SU-DHL-6 (cell line): Measurements from ENCODE around the gene LEMD3.

Experiments
- H2AFZ ChIP-seq: fragments of 200-600 bp; sonication (generic); 2 replicates; pipeline ENCODE4 v1.6.1; 2014; ENCODE audit warnings: low read depth, mild to moderate bottlenecking, moderate library complexity, mixed read lengths, antibody characterized with exemption, low read length; ENCODE audit not compliant: severe bottlenecking
- H3F3A ChIP-seq: fragments of 200-600 bp; shearing (Covaris generic); 2 replicates; pipeline ENCODE4 v1.6.0; 2016; ENCODE audit warnings: antibody characterized with exemption, mild to moderate bottlenecking; ENCODE audit not compliant: insufficient read depth
- H3K27ac ChIP-seq: fragments of 200-600 bp; sonication (generic); 2 replicates; pipeline ENCODE4 v1.5.1; 2016; ENCODE audit warnings: low read depth, mild to moderate bottlenecking, low read length, moderate library complexity, mixed read lengths
- H3K27me3 ChIP-seq: fragments of 200-600 bp; sonication (generic), shearing (Covaris generic); 2 replicates; pipeline ENCODE4 v1.6.0; 2014; ENCODE audit warnings: mild to moderate bottlenecking, low read length
- H3K36me3 ChIP-seq: fragments of 200-600 bp; sonication (generic); 2 replicates; pipeline ENCODE4 v1.6.1; 2014; ENCODE audit warnings: mild to moderate bottlenecking, low read length, mixed read lengths
- H3K4me2 ChIP-seq: fragments of 300-600, 200-600 bp; shearing (Covaris generic), sonication (generic); 2 replicates; pipeline ENCODE4 v1.6.0; 2014; ENCODE audit warnings: low read length, low read depth, mild to moderate bottlenecking; ENCODE audit not compliant: poor library complexity, severe bottlenecking
- H3K4me3 ChIP-seq: fragments of 200-600 bp; sonication (generic); 2 replicates; pipeline ENCODE4 v1.5.1; 2014; ENCODE audit warnings: antibody characterized with exemption, low read length, mild to moderate bottlenecking, mixed read lengths; ENCODE audit not compliant: insufficient read depth, poor library complexity, severe bottlenecking
- H3K79me2 ChIP-seq: fragments of 200-600 bp; sonication (generic); 2 replicates; pipeline ENCODE4 v1.6.1; 2014; ENCODE audit warnings: mild to moderate bottlenecking, low read length, moderate library complexity; ENCODE audit not compliant: insufficient read depth
- H3K9ac ChIP-seq: fragments of 200-600 bp; sonication (generic); 2 replicates; pipeline ENCODE4 v1.7.0; 2014; ENCODE audit warnings: mild to moderate bottlenecking, low read length
- H3K9me2 ChIP-seq: fragments of 200-600 bp; sonication (generic); replicated peaks from 2 replicates; pipeline ENCODE4 v1.6.1; 2014; ENCODE audit warnings: low read length; ENCODE audit not compliant: insufficient read depth
- H3K9me3 ChIP-seq: fragments of 200-600 bp; sonication (generic); 2 replicates; pipeline ENCODE4 v1.6.1; 2014; ENCODE audit warnings: low read length, mixed read lengths; ENCODE audit not compliant: insufficient read depth
- H4K20me1 ChIP-seq: fragments of 200-600 bp; sonication (generic); 2 replicates; pipeline ENCODE4 v1.6.1; 2014; ENCODE audit warnings: low read depth, mild to moderate bottlenecking, antibody characterized with exemption, low read length, moderate library complexity, mixed read lengths
- CTCF ChIP-seq: fragments of 200-600 bp; sonication (generic); IDR thresholded peaks from one replicate; pipeline ENCODE4 v1.5.1; 2017; ENCODE audit warnings: antibody characterized with exemption, mild to moderate bottlenecking, low read length, moderate library complexity; ENCODE audit not compliant: insufficient read depth, poor library complexity, severe bottlenecking
- EZH2phosphoT487 ChIP-seq: fragments of 200-600 bp; sonication (generic), shearing (Covaris generic); conservative IDR thresholded peaks from 2 replicates; pipeline ENCODE4 v1.6.1; 2018; ENCODE audit warnings: mild to moderate bottlenecking, antibody characterized with exemption, low read length, moderate library complexity, mixed read lengths

LEMD3 gene

GRCh38 chr12:65259501-65259900, 90.1 kb downstream of the LEMD3 start:
- Histone ChIP-seq H4K20me1 (no peaks in the 10 kb centered on the region), H3K9me3 (no peaks in the 10 kb centered on the region)
- no peak for TF ChIP-seq CTCF
- TF ChIP-seq EZH2phosphoT487: no peak

GRCh38 chr12:65263777-65264176, 94.4 kb downstream of the LEMD3 start:
- H3K4me2 ChIP-seq: no peak overlapping the region
- H3K9me3 ChIP-seq: no peaks in the 10 kb centered on the region
- H3F3A ChIP-seq: no peaks in the 10 kb centered on the region
- no peaks in the 10 kb centered on the region for H3K27me3 ChIP-seq
- no peaks in the 10 kb centered on the region for H3K9me2 ChIP-seq
- no peak overlapping the region for H2AFZ ChIP-seq
- no peaks in the 10 kb centered on the region for H3K36me3 ChIP-seq
- no peak overlapping the region for H3K9ac ChIP-seq
- no peaks in the 10 kb centered on the region for H4K20me1 ChIP-seq
- H3K79me2 ChIP-seq: no peaks in the 10 kb centered on the region
- no peak overlapping the region for H3K4me3 ChIP-seq
- no peak overlapping the region for H3K27ac ChIP-seq
- no peak for TF ChIP-seq EZH2phosphoT487
- no peak for TF ChIP-seq CTCF

More at GRCh38 chr12:65259501-65259900, 90.1 kb downstream of the LEMD3 start:
- H3K27ac ChIP-seq: no peak overlapping the region
- no peaks in the 10 kb centered on the region for H3K36me3 ChIP-seq
- H3K27me3 ChIP-seq: no peaks in the 10 kb centered on the region
- no peaks in the 10 kb centered on the region for H3K79me2 ChIP-seq
- H3K9ac ChIP-seq: no peak overlapping the region
- H3K4me3 ChIP-seq: no peak overlapping the region
- no peaks in the 10 kb centered on the region for H3F3A ChIP-seq
- no peaks in the 10 kb centered on the region for H3K9me2 ChIP-seq
- H2AFZ ChIP-seq: no peak overlapping the region
- no peak overlapping the region for H3K4me2 ChIP-seq

- Histone ChIP-seq H3K27me3 (no peaks in the 10 kb centered on the region), H4K20me1 (no peaks in the 10 kb centered on the region), H2AFZ (no peak overlapping the region), H3K9me2 (no peaks in the 10 kb centered on the region), H3K4me2 (no peak overlapping the region), H3F3A (no peaks in the 10 kb centered on the region), H3K9me3 (no peaks in the 10 kb centered on the region), H3K4me3 (no peak overlapping the region), H3K79me2 (no peaks in the 10 kb centered on the region), H3K9ac (no peak overlapping the region), H3K27ac (no peak overlapping the region), H3K36me3 (no peaks in the 10 kb centered on the region)
- TF ChIP-seq CTCF (no peak), EZH2phosphoT487 (no peak)
Measured at GRCh38 chr12:65266408-65266807, 97.0 kb downstream of the LEMD3 start.

- no peak overlapping the region for H2AFZ ChIP-seq
- H4K20me1 ChIP-seq: no peaks in the 10 kb centered on the region
- no peaks in the 10 kb centered on the region for H3K27me3 ChIP-seq
- no peak overlapping the region for H3K9ac ChIP-seq
- H3F3A ChIP-seq: no peaks in the 10 kb centered on the region
- H3K79me2 ChIP-seq: no peaks in the 10 kb centered on the region
- no peak overlapping the region for H3K4me2 ChIP-seq
- no peak overlapping the region for H3K27ac ChIP-seq
- TF ChIP-seq CTCF (no peak), EZH2phosphoT487 (no peak)
- H3K4me3 ChIP-seq: no peak overlapping the region
- H3K36me3 ChIP-seq: no peaks in the 10 kb centered on the region
- H3K9me2 ChIP-seq: no peaks in the 10 kb centered on the region
- no peaks in the 10 kb centered on the region for H3K9me3 ChIP-seq
Measured at GRCh38 chr12:65269603-65270002, 100.2 kb downstream of the LEMD3 start.
